Stimulated activated CD4-positive, alpha-beta T cell treated with anti-CD3 and anti-CD28 coated beads, Interleukin-15, amount 100 ng/mL, for 48 hours (primary cell): ENCODE measurements around the gene GARNL3.

Source experiments
- DNase-seq, 2 donors: peaks; one replicate each; pipeline ENCODE4 v3.0.0-alpha.2; 2020; ENCODE audit warnings: low read depth in 2 of 2

Gene GARNL3

DNA sequence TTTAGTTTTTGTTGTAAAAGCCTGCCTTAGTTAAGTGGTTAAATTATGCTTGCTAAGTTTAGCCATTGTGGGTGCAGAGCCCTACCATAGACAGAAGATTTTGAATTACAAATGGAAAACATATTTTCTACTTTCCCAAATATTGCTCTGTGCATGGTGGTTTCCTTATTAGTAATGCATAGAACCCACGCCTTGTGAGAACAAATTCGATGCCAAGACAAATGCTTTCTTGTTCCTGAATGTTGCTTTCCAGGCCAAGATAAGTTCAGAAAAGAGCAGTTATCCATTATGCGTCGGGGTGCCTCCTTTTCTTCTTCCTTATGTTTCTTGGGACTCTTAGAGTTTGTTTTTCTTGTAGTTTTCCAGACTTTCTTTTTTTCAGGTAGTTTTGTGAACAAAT lies 31.0 kb upstream of the GARNL3 start:
- DNase-seq, result no peak

DNA sequence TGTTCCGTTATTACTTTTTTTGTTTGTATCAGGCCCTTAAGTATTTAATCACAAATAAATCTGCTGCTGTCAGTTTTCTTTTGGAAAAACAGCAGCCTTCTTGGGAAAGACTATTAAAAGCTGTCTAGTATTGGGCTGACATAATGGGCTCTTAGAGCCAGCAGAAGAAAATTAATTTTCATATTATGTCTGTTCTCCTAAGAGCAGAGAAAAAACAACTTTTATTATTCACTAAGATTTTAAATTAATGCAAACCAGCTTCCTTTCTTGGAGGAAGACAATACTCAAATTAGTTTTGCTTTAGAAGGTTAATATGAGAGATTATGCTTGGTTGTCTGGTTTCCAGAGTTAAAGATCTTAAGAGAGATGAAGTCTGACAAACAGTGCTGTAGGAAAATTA lies 30.6 kb upstream of the GARNL3 start:
- DNase-seq, result no peak

DNA sequence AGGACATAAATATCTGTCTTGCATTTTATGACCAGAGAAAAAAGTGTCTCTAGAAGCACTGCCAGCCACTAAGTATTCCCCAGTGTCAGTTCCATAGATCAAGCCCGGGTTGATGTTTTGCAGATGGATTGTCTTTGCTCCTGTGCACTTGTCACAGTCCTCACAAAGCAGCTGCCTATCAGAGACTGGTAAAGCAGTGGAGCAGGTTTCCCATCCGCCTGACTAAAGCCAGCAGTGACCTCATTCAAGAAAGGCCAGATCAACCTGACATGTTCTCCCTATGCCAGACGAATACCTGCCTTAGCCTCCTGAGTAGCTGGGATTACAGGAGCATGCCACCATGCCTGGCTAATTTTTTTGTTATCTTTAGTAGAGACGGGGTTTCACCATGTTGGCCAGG lies 26.8 kb upstream of the GARNL3 start:
- DNase-seq, result no peak

DNA sequence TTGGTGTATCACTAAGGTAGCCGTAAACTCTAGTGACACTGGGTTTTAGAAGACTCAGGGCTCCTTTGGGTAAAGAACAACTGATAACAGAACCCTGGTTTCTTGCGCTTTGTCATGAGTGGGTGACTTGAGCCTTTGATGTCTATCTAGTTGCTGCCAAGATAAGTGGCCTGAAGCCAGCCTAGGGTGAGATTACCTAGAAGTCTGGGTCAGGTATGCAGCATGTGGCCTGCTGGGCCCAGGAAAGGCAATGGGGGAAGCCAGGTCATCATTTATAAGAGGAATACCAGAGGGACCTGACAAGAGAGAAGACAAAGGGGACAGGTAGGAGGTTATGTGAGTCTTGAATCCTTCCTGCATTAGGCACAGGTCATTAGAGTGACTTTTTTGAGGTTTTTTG lies 23.2 kb upstream of the GARNL3 start:
- no peak for DNase-seq

DNA sequence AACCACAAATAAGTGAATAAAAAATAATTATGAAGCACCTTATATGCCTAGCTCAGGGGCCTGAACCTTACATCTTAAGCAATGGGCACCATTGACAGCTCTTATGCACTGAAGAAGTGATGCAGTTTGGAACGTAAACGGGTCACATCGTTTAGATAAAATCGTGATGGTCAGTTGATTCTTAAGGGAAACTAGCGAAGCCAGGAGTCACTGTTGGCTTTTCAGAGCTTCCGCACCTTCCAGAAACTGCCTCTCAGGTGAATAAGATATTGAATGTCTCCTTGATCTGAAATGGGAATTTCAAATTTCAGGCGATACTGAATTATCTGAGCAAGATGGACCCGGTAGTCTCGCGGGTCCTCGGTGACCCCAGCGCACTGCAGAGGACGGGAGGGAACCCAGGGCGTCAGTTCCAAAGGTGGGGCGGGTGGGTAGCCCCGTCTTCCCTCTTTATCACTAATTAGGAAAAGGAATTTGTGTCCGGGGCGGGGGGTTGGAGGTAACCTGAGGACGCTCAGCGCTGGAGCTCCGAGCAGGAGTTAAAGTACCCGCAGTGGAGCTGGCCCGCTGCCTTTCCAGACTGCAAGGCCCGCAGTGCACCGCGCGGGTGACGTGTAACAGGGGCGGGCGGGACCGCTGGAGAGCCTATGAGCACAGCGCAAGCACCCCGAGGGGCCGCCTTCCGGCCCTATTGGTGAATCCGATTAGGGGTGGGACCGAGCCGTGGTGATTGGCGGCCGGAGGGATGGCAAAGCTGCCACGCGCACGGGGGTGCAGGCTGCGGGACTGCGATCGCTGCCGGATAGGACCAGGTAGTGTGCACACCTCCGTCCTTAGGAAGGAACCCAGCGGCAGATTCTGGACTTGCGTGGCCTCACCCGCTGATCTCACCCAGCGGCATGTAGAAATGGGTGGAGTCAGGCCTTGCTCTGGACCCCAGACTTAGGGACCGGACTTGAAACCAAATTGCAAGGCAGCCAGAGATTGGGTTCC lies 19.7 kb upstream of the GARNL3 start:
- peak; percentile 90 to 95 for DNase-seq

- DNase-seq, result no peak
These were observed 18.9 kb upstream of the GARNL3 start for GRCh38 chr9:127245637-127246164.

DNA sequence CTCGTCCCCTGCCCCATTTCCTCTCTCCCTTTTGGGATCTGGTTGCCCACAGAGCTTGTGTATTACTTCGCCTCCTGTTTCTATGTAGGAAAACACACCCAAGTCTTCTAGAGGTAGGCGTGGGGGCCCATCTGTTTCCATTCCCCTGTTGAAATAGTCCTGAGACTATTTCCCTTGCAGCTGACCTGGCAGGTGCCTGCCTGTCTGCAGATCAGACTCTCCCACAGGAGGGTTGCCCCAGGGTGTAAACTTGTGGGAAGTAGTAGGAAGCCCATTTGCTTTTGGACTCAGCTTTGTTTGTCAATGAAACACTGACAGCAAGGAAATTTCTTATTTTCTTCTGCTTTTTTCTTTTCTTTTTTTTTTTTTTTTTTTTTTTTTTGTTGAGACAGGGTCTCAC lies 16.3 kb upstream of the GARNL3 start:
- no peak for DNase-seq

DNA sequence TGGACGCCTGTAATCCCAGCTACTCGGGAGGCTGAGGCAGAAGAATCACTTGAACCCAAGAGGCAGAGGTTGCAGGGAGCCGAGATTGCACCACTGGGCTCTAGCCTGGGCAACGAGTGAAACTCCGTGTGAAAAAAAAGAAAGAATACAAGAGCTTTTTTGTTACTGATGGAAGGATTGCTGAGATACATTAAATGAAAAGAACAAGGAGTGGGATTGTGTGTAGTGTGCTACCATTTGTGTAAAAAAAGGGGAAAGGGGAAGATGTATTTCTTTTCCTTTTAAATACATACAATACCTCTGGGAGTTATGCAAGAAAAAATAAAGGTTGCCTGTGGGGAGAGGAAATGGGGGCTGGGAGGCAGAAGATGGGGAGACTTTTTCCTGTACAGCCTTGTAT lies 14.7 kb upstream of the GARNL3 start:
- no peak for DNase-seq

DNA sequence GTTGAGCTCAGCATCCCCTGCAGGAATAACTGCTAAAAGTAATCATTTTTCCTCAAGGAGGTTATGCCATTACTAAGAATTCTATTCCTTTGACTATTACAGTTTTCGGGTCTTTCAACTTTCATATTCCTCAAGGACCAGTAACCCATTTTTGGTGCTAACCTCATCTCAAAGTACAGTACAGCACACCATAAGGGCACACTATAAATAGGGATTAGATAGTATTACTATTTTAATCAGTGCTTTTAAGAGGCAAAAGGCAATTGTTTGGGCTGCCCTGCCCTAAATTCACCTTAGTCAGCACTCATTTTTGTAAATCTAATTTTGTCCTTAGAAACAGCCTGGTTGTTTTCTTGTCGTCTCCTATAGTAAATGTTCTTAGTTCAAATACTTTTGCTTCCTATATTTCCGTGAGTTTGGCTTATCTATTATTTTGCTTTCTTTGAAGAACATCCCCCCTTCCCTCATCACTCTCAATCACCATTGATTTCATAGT lies 13.6 kb upstream of the GARNL3 start:
- DNase-seq, result no peak

GRCh38 chr9:127252410-127253318 lies 11.9 kb upstream of the GARNL3 start:
- no peak for DNase-seq

- DNase-seq, result no peak
These were observed 11.1 kb upstream of the GARNL3 start for GRCh38 chr9:127253446-127253845.

DNA sequence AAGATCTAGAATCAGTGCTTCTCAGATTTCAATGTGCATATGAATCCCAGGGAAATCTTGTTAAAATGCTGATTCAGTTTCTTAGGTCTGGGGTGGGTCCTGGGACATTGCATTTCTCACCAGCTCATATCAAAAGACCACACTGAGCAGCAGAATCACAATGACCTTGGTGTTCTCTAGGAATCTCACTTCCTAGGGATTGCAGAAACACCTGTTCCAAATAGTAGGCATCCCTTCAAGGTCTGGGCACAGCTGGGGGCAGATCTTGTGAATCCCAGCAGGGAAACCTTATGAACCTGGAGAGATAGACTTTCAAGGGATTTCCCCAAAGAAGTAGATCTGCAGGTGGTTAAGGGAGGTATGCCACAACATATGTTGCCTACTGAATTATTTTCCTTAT lies 8.9 kb upstream of the GARNL3 start:
- DNase-seq, result no peak

- no peak for DNase-seq
These were observed 8.2 kb upstream of the GARNL3 start for GRCh38 chr9:127256324-127256723.

- no peak for DNase-seq
These were observed 5.7 kb upstream of the GARNL3 start for GRCh38 chr9:127258606-127259471.

DNA sequence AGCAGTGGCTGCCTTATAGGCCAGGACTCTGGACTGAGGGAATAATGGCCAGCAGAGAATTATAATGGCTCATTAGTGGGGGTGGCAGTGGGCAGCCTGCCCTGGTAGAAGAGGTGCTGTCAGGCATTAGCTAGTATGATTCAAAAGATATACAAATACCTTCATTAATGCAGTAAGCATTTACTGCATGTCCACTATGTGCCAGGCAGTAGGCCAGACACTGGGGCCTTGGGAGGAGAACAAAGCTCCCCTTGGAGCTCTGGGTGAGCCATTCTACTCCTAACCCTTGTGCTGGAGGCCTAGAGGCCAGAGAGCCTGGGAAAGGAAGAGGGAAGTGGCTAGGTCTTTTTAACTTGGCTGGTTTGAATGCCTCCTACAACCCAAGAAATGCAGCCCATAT lies 2.0 kb upstream of the GARNL3 start:
- DNase-seq, result no peak

- no peak for DNase-seq
These were observed 1.3 kb upstream of the GARNL3 start for GRCh38 chr9:127263237-127263636.

DNA sequence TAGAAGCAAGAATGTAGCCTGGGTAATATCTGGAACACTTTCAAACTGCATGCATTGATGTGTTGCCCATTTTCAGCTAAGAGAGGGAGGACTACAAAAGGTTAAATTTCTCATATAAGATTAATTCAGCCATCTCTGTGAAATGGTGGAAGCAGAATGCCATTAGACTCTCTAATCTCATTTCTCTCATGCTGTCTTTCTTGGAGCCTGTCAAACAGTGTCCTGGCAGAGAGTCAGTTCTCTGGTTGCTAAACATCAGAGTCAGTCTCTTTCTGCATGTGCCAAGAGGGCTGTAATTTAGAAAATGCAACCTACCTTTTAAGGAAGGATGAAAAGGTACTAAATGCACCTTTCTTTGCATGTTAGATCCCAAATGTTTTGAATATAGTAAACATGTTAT lies 910 bp upstream of the GARNL3 start:
- no peak for DNase-seq

GRCh38 chr9:127267793-127268525 lies 3.4 kb downstream of the GARNL3 start:
- no peak for DNase-seq

GRCh38 chr9:127269449-127269848 lies 4.9 kb downstream of the GARNL3 start:
- DNase-seq, result no peak

GRCh38 chr9:127273326-127273725 lies 8.8 kb downstream of the GARNL3 start:
- DNase-seq, result no peak

- DNase-seq, result no peak
These were observed 12.5 kb downstream of the GARNL3 start for GRCh38 chr9:127277099-127277498.
